Measurements from ENCODE around the gene SOX6. TPM values are rescaled to one million over a fixed set of nuclear protein-coding genes. Genes with fewer than 3 reads are reported as not detected.

SOX6 gene
- total RNA-seq, 4 donors from 2014 or later: 17.9 to 27.9 (median 23.3) TPM

- DNase-seq: no peak
- Histone ChIP-seq H3K27me3 (no peaks in the 10 kb centered on the region), H3K36me3 (no peaks in the 10 kb centered on the region), H3K27ac (no peak overlapping the region), H3K4me1 (peaks cover 0 to 25% of the 10 kb centered on the region in 2 donors), H3K4me3 (replicated peaks in 1 of 3) (no peak overlapping the region), H3K9me3 (no peaks in the 10 kb centered on the region)
- WGBS, 2 donors: 88 to 91% methylated on average over 1 of the region's 1 CpG
- intact Hi-C loops (cut with DNase I): no loop called here
- no peak for TF ChIP-seq POLR2A (IDR thresholded peaks at IDR 0.05)
- no peak for TF ChIP-seq CTCF (IDR thresholded peaks at IDR 0.05)
These were observed 393.1 kb downstream of the SOX6 start for GRCh38 chr11:15963266-15963665.

DNA sequence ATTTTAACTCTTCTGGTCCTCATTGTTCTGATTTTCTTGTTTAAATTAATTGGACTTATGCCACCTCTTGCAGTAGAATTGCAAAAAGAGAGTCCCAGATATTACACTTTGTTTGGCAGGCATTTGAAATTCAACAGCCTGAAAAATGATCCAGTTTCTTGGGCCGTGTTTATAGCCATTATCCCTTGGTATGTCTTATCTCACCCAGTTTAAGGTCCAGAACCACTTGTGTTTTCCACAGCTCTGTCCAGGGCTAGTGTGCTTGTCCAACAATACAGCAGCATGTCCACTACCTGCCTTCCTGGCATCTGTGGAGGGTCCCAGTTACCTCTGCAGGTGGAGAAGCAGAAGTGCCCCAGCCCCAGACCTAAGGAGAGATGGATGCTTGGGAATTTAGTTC is 397.4 kb downstream of the SOX6 start:
- no peak for DNase-seq
- no peaks in the 10 kb centered on the region for H3K9me3 ChIP-seq
- WGBS, 2 donors: 29 to 54% methylated on average over 1 of the region's 1 CpG
- no peak overlapping the region for H3K27ac ChIP-seq
- no peak overlapping the region for H3K4me3 ChIP-seq (replicated peaks in 1 of 3)
- TF ChIP-seq CTCF (IDR thresholded peaks at IDR 0.05) (no peak), POLR2A (IDR thresholded peaks at IDR 0.05) (no peak)
- H3K27me3 ChIP-seq: no peaks in the 10 kb centered on the region
- H3K36me3 ChIP-seq: no peaks in the 10 kb centered on the region
- intact Hi-C loops (cut with DNase I): no loop called here
- H3K4me1 ChIP-seq: peaks cover 0 to 10% of the 10 kb centered on the region in 2 donors

DNA sequence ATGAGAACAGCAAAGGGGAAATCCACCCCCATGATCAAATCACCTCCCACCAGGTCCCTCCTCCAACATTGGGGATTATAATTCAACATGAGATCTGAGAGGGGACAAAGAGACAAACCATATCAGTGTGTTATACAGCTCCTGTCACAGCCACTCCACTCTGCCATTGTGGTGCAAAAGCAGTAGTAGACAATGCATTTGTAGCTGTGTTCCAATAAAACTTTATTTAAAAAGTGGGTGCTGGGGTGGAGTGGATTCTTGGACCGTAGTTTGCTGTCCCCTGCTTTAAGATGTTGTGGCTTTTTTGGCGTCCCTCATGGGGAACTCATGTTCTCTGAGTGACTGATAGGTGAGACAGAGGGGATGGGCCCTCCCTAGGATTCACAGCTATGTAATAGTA is 399.1 kb downstream of the SOX6 start:
- Histone ChIP-seq H3K4me3 (replicated peaks in 1 of 3) (no peak overlapping the region), H3K9me3 (no peaks in the 10 kb centered on the region), H3K27me3 (no peaks in the 10 kb centered on the region), H3K4me1 (peaks cover 0 to 10% of the 10 kb centered on the region in 2 donors), H3K27ac (no peak overlapping the region), H3K36me3 (no peaks in the 10 kb centered on the region)
- intact Hi-C loops (cut with DNase I): no loop called here
- TF ChIP-seq CTCF (IDR thresholded peaks at IDR 0.05): no peak
- TF ChIP-seq POLR2A (IDR thresholded peaks at IDR 0.05): no peak
- DNase-seq: no peak
- 96 to 97% methylated on average over 2 of the region's 2 CpGs for whole genome bisulfite sequencing, 2 donors

DNA sequence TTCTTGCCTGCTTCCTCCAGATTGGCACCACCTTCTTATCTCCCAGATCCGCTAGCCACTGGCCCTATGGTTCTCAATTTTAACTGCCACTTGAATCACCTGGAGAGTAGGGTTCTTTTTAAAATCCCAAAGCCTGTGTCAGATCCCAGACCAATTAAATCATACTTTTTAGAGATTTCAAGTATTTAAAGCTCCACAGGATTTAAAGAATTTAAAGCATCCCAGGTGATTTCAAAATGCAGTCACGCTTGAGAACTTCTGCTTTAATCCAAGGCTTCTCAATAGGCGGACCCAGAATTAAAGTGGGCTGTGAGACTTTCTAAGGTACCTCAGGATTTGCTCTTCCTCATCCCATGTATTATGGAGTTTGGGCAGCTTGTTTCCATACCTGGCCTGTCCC is 400.0 kb downstream of the SOX6 start:
- intact Hi-C loops (cut with DNase I): no loop called here
- no peak for DNase-seq
- Histone ChIP-seq H3K36me3 (no peaks in the 10 kb centered on the region), H3K27me3 (no peaks in the 10 kb centered on the region), H3K9me3 (no peaks in the 10 kb centered on the region), H3K27ac (peak overlapping the region in 1 of 3 donors; percentile 18), H3K4me1 (peaks cover 0 to 10% of the 10 kb centered on the region in 2 donors), H3K4me3 (replicated peaks in 1 of 3) (no peak overlapping the region)
- WGBS, 2 donors: 30 to 45% methylated on average over 3 of the region's 3 CpGs
- no peak for TF ChIP-seq POLR2A (IDR thresholded peaks at IDR 0.05)
- TF ChIP-seq CTCF (IDR thresholded peaks at IDR 0.05): no peak

DNA sequence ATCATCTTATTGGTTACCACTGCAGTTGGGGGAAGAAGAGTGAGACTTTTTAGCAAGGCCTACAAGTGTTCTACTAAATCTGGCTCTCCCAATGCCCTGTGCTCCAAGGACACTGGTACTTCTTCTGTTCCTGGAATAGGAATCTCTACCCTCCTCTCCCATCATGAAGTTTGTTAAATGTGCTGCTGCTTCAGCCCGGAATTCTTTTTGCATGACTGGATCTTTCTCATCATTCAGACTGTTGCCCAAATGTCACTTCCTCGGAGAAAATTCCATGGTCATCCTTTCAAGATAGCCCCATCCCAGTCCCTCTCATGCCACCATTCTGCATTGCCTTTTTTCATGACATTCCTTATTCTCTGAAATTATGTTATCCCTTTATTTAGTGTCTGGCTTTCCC is 400.8 kb downstream of the SOX6 start:
- TF ChIP-seq POLR2A (IDR thresholded peaks at IDR 0.05) (no peak), CTCF (IDR thresholded peaks at IDR 0.05) (no peak)
- intact Hi-C loops (cut with DNase I): no loop called here
- DNase-seq: no peak
- Histone ChIP-seq H3K4me1 (peaks cover 0 to 10% of the 10 kb centered on the region in 2 donors), H3K27me3 (no peaks in the 10 kb centered on the region), H3K9me3 (no peaks in the 10 kb centered on the region), H3K4me3 (replicated peaks in 1 of 3) (no peak overlapping the region), H3K27ac (no peak overlapping the region), H3K36me3 (no peaks in the 10 kb centered on the region)
- 80 to 82% methylated on average over 2 of the region's 2 CpGs for WGBS, 2 donors
